ENCODE results near the gene COL2A1.
"Not testable (repeated sequence)": the region's sequence is repeated elsewhere in the genome, so short reads cannot be mapped to it uniquely, and the experiment has no call there.

COL2A1 gene

DNA sequence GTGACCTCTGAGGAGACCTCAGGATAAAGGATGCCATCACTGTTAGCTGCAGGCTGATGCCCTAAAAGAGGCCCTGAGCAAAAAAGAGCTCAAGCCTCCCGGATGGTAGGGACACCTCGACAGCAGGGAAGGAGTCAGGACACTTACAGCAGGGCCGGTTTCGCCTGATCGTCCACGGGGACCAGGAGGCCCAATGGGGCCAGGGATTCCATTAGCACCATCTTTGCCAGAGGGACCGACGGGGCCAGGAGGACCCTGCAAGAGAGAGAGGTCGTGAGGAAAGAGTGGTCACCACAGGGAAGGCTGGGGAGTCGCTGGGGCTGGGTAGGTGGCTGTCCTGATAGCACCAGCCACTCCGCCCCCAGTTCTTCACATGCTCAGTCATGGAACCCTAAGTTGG is 28.5 kb downstream of the COL2A1 start:
- no peak for DNase-seq (ENCODE audit: low read depth)

DNA sequence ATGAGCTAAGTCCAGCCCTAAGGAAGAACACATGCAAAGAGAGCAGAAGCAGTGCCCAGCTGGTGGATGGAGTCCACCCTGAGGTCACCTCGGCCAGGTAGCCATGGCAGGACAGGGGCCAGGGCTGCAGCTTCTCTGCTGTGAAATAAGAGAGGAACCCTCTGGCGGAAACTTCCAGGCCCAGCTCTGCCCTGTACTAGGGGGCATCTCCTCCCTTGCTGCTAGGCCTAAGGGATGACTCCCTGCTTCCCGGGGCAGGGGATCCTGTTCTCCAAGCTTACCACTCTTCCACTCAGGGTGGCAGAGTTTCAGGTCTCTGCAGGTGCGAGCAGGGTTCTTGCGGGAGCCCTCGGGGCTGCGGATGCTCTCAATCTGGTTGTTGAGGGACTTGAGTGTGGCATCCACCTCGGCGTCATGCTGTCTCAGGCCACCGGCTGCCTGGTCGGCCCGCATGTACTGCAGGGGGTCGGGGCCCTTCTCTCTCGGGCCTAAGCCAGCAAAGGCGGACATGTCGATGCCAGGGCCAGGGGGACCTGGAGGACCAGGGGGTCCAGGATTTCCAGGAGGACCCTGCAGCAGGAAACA is 29.1 kb downstream of the COL2A1 start:
- no peak for DNase-seq (ENCODE audit: low read depth)

DNA sequence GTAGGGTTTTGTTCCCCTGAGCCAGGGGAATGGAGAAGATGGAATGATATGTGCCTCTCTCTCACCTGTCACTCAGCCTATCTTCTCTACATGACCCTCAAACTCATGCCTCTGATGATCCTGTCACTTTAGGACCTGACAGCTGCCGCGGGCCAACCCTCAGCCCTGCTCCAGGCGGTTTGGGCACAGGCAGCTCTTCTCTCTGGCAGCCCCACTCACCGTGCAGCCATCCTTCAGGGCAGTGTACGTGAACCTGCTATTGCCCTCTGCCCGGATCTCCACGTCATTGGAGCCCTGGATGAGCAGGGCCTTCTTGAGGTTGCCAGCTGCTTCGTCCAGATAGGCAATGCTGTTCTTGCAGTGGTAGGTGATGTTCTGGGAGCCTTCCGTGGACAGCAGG is 30.4 kb downstream of the COL2A1 start:
- DNase-seq (ENCODE audit: low read depth) = no peak

DNA sequence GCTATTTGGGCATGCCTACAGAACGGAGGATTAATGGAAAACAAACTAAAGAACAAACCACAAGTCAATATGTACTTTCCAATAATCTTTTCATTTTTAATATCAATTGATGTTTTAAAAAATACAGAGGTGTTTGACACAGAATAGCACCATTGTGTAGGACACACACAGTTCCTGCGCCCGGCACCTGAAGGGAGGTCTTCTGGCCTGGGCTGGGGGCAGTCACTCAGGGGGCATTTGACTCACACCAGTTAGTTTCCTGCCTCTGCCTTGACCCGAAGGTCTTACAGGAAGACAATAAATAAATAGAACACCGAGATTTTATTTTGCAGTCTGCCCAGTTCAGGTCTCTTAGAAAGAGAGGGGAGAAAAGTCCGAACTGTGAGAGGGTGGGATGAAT is 31.4 kb downstream of the COL2A1 start:
- no peak for DNase-seq (ENCODE audit: low read depth)

DNA sequence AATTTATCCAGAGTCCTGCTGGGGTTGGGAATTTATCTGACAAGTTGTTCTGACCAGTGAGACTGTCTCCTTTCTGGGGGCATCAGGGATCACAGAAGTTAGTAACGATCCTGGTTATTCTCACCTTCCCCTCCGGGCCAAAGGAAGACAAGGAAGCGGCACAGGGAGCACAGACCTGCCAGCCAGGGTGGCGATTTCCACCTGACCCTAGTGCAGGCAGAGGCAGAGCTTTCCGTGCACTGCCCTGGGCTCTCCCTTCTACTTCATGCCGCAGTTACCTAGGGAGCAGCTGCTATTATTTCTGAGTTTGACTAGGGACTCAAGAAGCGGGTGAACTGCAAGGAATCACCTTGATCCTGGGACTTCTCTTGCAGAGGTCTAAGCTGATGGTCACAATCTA is 33.4 kb downstream of the COL2A1 start:
- no peak for DNase-seq (ENCODE audit: low read depth)

DNA sequence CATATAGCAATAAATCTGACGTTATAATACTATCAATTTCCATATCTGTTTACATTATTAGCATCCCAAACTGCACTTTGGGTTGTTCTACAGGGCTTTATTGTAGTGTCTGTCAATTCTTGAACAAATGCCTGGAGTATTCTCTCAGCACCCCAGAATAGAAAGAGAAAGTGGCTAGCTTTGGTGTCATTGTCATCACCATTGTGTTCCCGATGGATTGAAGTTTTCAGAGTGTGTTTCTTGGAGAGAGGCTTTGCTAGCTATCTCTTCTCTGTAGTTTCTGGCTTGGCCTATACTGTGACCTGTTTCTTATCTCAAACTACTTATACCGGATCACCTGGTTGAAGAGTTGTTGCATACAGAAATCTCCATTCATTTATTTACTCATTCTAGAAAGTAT is 34.4 kb downstream of the COL2A1 start:
- no peak for DNase-seq (ENCODE audit: low read depth)

DNA sequence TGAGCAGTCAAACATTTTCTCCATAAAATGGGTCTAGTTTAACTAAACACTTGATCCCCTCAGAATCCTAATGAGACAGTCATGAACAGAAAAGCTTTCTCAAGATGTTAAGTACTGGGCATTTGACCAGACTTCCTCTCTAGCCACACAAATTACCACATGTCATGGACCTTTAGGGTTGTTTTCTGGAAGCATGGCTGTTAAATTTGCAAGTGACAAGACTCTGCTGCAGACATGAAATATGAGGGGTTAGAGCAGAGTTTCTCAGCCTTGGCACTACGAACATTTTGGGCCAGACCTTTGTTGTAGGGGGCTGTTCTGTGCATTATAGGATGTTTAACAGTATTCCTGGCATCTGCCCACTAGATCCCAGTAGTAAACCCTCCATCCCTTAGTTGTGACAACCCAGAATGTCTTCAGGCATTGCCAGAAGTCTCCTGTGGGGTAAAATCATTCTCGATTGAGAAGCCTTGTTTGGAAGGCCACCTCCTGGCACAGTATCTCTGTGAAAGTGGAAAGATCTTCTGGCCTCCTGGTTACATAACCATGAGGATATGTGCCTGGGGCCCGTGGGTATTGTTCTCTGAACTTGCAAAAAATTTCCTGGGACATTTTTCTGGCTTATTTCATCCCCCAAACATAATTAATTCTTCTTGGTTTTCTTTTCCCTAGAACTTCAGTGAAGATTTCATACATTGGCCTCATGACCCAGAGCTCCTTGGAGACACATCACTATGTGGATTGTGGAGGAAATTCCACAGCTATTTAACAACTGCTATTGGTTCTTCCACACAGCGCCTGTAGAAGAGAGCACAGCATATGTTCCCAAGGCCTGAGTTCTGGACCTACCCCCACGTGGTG is 36.6 kb downstream of the COL2A1 start:
- DNase-seq (ENCODE audit: low read depth) = no peak

DNA sequence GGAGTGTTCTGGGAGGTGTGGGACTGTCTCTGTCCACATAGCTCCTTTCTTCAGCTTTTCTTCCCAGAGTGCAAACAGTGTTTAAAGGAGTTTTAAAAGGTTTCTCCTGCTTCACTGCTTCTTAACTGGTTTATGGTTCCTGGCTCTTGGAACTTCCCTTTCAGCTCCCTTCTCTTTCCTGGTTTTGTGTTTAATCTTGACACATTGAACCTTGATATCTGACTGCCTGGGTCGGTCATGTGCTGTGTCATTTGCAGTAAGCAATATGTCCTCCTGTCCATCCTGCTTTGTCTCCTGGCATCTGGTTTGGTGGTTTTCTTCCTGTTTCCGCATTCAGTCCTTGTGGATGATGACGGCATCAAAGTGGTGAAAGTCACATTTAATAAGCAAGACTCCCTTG is 38.7 kb downstream of the COL2A1 start:
- no peak for DNase-seq (ENCODE audit: low read depth)

DNA sequence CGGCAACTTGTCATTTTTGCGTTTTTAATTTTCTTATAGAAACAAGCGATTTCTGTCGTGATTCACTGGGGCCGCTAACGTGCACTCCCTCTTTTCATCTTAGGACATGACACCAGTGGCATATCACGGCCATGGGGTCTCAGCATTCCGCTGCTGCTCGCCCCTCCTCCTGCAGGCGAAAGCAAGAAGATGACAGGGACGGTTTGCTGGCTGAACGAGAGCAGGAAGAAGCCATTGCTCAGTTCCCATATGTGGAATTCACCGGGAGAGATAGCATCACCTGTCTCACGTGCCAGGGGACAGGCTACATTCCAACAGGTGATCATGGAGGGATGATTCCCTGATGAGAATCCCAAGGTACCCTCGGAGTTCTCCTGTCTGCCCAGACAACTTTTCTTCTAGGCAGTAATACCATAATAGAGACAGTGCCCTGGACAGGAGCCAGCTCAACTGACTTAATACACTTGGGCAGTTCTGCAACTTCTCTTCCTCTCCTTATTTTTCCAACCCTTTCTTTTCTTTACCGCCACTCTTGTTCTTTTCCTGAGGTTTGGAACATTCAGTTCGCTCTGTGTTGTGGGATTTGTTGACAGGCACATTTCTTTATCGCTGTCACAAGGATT is 40.1 kb downstream of the COL2A1 start:
- no peak for DNase-seq (ENCODE audit: low read depth)

DNA sequence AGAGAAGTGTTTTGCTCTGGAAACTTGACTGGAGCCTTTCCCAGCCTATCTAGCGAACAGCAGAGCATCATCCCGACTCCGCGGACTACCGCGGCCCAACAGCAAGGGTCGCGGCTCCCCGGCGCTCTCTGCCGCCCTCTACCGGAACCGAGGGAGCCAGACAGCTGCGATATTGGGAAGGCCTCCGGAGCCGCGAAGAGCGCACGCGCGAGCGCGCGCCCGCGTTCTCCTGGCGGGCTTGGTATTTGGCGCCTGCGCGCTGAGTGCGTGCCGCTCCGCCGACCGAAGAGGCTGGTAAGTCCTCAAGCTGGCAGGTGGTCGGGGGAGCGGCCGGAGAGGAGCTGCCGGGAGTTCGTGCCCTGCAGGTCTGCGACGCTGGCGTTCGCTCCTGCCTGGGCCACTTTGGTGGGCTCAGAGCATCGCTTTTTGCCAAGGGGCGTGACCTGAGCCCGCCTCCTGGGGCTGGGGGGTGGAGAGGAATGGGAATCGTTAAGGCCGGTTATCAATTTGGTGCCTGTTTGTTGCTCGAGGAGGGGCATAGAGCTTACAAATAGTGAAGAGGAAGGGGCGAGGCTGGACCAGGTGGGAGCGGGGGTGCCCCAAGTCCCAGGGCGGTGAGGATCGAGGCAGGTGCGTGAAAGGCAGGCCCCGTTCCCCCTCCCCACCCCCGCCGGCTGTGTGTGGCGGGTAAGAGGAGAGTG is 40.8 kb downstream of the COL2A1 start, which contains the start of gene TMEM106C:
TMEM106C (plus strand) TSS at position 257 of the 701 bp plus-strand sequence. CDS start 641 bp downstream, outside the sequence.
- peak; percentile 41 for DNase-seq (ENCODE audit: low read depth)

DNA sequence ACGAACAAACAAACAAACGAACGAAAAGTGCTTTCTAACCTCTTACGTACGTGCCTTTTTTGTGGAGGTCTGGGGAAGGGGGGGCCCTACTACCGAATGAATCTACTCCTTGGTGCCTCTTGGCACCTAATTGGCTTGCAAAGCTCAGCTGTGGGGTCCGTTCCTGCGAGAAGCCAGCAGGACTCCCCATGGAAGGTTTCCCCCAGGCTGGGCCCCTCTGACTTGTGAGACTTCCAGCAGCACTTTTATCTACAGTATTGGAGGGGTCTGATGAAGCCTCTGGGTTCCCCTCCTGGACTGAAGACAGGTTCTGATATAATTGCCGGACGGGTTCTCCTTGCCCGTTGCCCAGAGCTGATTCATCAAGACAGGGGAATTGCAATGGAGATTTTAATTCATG is 42.1 kb downstream of the COL2A1 start:
- no peak for DNase-seq (ENCODE audit: low read depth)

DNA sequence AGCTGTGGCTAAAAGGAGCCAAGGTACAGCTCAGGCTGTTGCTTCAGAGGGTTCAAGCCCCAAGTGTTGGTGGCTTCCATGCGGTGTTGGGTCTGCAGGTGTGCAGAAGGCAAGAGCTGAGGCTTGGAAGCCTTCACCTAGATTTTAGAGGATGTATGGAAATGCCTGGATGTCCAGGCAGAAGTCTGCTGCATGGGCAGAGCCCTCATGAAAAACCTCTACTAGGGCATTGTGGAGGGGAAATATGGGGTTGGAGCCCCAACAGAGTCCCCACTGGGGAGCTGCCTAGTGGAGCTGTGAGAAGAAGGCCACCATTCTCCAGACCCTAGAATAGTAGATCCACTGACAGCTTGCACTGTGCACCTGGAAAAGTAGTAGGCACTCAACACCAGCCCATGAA is 46.6 kb downstream of the COL2A1 start:
- DNase-seq (ENCODE audit: low read depth) = not testable (repeated sequence)

DNA sequence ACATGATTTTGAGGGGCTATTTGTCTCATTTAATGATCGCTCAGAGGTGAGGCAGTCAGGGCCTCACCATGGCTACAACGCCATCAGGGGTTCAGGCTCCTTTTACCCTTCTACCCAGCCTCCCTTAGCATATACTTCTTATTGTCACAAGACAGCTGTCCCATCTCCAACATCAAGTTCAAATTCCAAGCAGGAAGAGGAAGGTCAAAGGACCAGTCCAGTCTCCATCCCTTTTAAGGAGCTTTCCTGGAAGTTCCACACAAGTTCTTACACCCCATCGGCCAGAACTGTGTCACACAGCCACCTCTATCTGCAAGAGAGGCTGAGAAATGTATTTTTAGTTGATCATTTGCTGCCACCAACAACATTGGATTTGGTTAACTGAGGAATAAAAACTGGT is 49.2 kb downstream of the COL2A1 start:
- DNase-seq (ENCODE audit: low read depth) = no peak

DNA sequence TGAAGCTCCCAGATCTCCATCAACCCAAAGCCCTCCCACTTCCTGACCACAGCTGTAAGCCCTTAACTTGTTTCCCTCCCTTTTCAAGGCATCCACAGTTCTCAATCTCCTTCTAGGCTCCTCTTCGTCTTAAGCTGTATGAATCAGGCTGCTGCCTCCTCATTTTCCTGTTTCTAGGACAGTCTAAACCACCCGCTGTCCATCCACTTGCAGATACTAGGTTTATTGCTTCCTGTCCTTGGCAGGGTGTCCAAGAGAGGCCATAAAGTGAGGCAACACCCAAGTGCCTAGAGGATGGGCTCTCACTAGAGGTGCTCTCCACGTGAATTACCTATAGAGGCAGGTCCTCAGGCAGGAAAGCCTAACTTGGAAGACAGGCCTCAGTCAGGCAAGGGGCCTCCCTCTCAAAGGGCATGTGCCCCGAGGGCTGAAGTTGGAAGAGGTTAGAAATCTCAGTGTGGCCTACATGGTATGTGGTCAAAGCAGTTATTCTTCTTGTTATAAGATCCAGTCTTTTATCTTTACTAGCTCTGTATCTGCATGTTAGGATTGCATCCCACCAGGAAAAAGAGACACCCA is 49.7 kb downstream of the COL2A1 start:
- no peak for DNase-seq (ENCODE audit: low read depth)

DNA sequence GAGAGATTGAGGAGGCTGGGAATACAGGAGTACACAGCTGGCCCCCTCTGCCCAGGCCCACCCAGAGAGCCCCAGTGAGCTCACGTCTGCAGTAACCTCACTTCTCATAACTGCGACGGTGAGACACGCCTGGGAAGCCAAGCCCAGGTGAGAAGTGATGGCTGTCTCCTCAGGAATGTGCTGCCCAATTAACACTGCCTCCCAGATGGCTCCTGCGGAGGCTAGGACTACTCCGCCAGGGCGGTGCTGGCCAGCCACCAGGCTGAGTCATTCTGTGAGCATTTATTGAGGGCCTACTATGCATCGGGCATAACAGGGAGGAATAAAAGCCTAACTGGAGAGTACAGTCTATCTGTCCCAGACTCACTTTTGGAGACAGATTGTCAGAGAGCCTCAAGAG is 50.2 kb downstream of the COL2A1 start:
- DNase-seq (ENCODE audit: low read depth) = no peak

DNA sequence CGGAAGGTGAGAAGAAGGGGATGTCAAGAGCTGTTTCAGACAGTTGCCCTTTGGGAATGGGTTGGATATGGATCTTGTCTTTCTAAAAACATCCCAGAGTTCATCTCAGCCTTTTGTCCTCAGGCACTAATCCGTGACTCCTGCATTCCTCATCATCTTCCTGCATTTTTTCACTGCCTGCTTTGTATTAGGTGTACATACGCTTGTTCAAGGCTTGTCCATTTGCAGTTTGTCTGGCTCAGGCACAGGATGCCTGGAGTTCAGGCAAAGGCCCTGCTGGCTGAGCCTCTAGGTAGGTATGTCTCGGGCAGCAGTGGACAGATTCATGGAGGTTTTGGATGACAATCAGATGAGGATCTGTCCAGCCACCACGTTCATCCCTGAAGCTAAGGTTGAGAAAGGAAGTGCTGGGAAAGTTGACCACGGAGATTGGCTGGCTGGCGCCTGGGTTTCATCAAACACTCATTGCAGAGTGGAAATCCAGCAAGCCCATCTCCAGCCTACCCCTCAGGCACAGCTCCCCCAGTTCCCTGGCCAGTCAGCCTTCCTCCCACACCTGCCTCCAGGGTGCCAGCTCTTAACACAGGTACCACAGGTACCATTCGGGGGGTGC is 53.3 kb downstream of the COL2A1 start:
- no peak for DNase-seq (ENCODE audit: low read depth)

DNA sequence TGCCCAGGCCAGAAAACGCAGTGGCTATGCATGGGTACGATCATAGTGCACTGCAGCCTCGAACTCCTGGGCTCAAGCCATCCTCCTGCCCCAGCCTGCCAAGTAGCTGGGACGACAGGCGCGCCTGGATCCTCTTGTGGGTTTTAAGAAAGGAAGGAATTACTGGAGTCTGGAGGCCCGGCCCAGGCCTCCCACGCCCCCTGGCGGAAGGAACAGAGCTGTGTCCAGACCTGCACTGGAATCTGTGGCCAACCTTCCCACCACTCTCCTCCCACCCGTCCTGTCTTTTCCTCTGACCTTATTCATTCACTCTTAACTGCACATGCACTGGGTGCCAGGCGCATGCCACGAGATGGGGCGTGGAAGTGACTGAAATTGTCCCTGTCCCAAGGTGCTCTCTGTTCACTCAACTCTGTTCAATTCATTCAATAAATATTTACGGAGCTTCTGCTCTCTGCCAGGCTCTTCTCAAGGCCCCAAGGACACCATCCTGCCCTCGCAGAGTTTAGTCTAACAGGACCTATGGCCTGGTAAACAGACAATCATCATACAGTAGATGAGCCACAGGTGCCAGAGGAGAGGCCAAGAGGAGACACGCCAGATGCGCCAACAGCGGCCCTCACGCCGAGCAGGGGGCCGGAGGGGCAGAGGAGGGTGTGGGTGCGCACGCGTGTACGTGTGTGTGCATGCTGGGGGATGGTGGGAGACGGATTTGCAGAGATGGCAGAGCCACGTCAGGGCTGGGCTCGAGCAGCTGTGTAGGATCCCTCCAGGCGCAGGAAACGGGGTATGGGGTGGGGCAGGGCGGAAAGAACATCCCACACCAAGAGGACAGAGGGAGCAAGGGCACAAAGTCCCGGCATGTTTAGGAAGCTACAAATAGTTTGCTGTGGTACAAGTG is 54.6 kb downstream of the COL2A1 start:
- no peak for DNase-seq (ENCODE audit: low read depth)

DNA sequence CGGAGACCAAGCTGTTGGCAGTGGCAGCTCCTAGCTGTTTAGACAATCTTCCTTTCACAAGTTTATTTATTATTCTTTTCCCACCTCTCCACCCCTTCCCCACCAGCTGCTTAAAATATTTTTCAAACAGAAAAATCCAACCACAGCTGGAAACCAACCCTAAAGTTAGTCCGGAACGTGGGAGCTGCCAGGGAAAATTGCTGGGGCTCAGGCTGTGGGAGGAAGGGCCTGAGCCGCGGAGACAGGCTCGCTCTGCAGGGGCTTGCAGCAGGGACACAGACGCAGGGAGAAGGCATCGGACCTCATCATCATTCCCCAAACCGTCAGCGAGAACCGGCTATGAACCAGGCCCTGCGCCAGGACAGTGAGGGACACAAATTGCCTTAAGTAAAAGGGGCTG is 56.9 kb downstream of the COL2A1 start:
- DNase-seq (ENCODE audit: low read depth) = no peak

DNA sequence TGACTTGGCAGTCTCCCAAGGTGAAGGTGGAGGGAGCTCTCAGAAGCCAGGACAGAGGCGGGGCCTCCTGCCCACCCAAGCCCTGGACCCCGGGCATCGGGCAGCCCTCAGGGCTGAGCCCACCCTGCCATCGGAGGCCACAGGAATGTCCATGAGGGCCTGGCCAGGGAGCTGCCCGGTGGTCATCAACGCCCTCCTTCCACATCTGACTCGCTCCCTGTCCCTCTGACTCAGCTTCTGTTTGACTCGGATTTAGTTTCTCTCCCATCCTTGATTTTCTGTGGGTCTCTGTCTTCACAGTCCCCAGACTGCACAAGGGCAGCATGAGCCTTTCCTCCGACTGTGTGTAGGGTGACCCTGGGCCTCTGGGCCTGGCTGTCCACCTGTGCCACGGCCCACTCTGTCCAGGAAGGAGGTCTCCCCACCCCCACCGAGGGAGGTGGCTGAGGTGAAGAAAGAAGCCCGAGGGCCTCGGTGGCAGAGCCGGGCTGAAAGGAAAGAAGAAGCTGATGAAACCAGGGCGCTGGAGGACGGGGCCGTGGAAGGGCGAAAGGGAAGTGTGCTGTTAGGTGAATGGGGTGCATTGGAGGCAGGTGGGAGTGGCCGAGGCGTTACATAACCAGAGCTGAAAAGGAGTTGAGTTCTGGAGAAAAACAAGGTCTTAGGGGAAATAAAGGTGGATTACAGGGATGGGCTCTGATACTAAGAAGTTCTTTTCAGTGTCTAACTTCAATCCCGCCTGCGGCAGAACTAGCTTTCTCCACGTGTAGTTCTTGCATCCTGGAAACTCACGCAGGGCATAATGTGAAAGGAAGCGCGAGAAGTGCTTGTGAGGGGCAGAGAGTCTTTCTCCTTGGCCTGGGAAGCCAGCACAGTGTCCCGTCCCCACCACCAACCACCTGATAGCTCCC is 57.6 kb downstream of the COL2A1 start:
- no peak for DNase-seq (ENCODE audit: low read depth)

DNA sequence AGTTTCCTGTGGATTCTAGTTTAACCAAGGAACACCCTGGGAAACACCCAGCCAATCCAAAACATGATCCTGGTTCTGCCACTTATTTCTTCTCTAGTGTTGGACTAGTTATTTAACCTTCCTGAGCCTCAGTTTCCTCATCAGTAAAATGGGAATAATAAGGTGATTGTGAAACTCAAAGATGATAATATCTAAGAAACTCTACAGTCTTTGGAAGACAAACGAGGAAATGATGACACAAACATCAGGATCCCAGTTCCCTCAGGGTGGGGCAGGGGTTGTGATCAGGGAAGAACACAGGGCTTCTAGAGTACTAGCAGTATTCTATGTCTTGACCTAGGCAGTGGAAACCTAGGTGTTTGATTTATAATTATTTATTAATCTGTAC is 58.9 kb downstream of the COL2A1 start:
- DNase-seq (ENCODE audit: low read depth) = no peak

Data from non-pigmented ciliary epithelial cell (primary cell).